HFFc6 (cell line): ENCODE data around the gene NEGR1. TPM values are rescaled to one million over a fixed set of nuclear protein-coding genes. Genes with fewer than 3 reads are reported as not detected.
A peak's percentile ranks its signal among the peaks of the same experiment; 100 is the strongest.

Experiments used
- DNase-seq: peaks from one replicate; pipeline ENCODE4 v3.0.0-alpha.2; 2018
- H3K27ac Mint-ChIP-seq: 2 replicates; pipeline ENCODE4 v1.8.0; 2020; ENCODE audit warnings: mild to moderate bottlenecking, mixed read lengths
- H3K27me3 Mint-ChIP-seq: 2 replicates; pipeline ENCODE4 v1.8.0; 2021; ENCODE audit warnings: mild to moderate bottlenecking, moderate library complexity, mixed read lengths; ENCODE audit not compliant: insufficient read depth
- H3K36me3 Mint-ChIP-seq: 2 replicates; pipeline ENCODE4 v1.8.0; 2021; ENCODE audit warnings: low read depth, mixed read lengths
- H3K4me1 Mint-ChIP-seq: 2 replicates; pipeline ENCODE4 v1.8.0; 2020; ENCODE audit warnings: low read depth, mixed read lengths
- H3K4me3 Mint-ChIP-seq: 2 replicates; pipeline ENCODE4 v1.8.0; 2020; ENCODE audit warnings: mild to moderate bottlenecking, moderate library complexity, mixed read lengths
- H3K9me3 Mint-ChIP-seq: 2 replicates; pipeline ENCODE4 v1.8.0; 2020; ENCODE audit warnings: mild to moderate bottlenecking, mixed read lengths
- total RNA-seq, 6 experiments: library from RNA; stranded (reverse); fragmentation: NEBNext Ultra II Directional; extraction: Animal tissue kit (Norgen Biotek cat#: 25700); gene quantifications; 2 replicates in 1 of 6; 3 replicates in 5 of 6; pipeline ENCODE4 v1.2.3, GENCODE V29; 2021
- TF ChIP-seq, protein P1 (sequence below): fragments of 200-600 bp; sonication (generic); IDR thresholded peaks from 2 replicates; pipeline ENCODE4 v1.5.0; 2021; ENCODE audit warnings: antibody characterized with exemption, mild to moderate bottlenecking

The NEGR1 gene
- total RNA-seq, 6 experiments from 2014 or later = 52.8 to 67.6 (median 64.6) TPM

DNA sequence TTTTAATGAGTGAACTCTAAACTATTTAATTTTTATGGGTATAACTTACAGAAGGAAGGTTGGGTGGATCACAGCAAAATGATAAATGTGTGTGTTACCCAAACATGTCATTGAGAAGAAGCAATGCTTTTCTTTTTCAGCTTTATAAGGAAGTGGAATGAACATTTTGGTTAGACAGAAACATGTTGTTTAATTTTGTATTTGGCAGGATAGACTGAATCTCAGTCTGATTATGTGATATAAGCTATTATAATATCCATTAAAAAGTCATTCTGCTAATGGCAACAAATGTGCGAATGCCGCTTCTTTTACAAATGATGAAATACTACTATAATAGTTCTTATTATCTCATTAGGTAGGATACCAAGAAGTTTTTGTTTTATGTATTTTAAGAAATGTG is 919.6 kb downstream of the NEGR1 start:
- Mint-ChIP-seq H3K4me1 (peaks cover 25% of the 10 kb centered on the region), H3K4me3 (no peak overlapping the region), H3K27ac (no peak overlapping the region), H3K36me3 (no peaks in the 10 kb centered on the region), H3K9me3 (no peaks in the 10 kb centered on the region), H3K27me3 (no peaks in the 10 kb centered on the region)
- TF ChIP-seq, protein P1, sequence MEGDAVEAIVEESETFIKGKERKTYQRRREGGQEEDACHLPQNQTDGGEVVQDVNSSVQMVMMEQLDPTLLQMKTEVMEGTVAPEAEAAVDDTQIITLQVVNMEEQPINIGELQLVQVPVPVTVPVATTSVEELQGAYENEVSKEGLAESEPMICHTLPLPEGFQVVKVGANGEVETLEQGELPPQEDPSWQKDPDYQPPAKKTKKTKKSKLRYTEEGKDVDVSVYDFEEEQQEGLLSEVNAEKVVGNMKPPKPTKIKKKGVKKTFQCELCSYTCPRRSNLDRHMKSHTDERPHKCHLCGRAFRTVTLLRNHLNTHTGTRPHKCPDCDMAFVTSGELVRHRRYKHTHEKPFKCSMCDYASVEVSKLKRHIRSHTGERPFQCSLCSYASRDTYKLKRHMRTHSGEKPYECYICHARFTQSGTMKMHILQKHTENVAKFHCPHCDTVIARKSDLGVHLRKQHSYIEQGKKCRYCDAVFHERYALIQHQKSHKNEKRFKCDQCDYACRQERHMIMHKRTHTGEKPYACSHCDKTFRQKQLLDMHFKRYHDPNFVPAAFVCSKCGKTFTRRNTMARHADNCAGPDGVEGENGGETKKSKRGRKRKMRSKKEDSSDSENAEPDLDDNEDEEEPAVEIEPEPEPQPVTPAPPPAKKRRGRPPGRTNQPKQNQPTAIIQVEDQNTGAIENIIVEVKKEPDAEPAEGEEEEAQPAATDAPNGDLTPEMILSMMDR = no peak
- no peak for DNase-seq

DNA sequence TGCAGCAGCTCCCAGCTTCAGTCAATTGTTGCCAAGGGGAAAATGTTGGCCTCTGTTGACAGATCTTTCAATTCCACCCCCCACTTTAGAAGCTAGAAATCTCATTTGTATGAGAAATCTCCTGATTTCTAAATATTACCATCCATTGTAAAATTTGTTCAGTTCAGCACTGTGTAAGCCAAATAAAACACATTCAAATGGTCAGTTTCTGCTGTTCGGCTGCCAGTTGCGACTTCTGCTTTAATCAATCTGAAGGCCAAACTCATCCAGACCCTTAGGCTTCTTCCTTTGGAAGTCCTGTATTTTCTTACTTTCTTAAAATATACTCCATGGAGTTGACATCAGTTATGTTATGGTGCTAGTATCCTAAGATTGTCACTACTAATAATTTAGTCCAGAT is 920.3 kb downstream of the NEGR1 start:
- H3K4me1 Mint-ChIP-seq = peaks cover 25% of the 10 kb centered on the region
- no peak overlapping the region for H3K27ac Mint-ChIP-seq
- H3K36me3 Mint-ChIP-seq = no peaks in the 10 kb centered on the region
- no peak overlapping the region for H3K4me3 Mint-ChIP-seq
- no peak for DNase-seq
- H3K9me3 Mint-ChIP-seq = no peaks in the 10 kb centered on the region
- TF ChIP-seq, protein P1 = no peak
- no peaks in the 10 kb centered on the region for H3K27me3 Mint-ChIP-seq

DNA sequence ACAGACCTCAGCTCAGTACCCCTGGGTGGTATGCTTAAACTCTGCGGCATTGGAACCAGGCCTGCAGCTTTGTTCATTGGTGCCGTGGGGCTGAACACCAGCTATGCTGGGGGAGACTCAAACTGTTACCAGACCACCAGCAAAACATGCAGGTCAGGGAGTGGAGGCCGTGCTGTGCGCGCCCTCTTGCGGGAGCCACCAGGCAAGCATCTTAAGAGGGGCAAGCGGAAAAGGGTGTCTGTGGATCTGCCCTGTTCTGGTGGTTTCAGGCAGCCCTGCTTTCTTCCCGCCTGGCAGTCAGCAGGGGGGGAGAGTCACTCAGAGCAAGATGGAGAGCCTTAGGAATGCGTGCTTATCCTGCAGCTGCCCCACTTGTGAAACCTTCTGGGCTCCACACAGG is 924.6 kb downstream of the NEGR1 start:
- TF ChIP-seq, protein P1 = no peak
- no peak overlapping the region for H3K4me3 Mint-ChIP-seq
- no peak for DNase-seq
- H3K4me1 Mint-ChIP-seq = peaks cover 4% of the 10 kb centered on the region
- peaks cover 8% of the 10 kb centered on the region; the same call in 1 of the 2 replicates for H3K36me3 Mint-ChIP-seq
- no peaks in the 10 kb centered on the region for H3K27me3 Mint-ChIP-seq
- no peak overlapping the region for H3K27ac Mint-ChIP-seq
- no peaks in the 10 kb centered on the region for H3K9me3 Mint-ChIP-seq

DNA sequence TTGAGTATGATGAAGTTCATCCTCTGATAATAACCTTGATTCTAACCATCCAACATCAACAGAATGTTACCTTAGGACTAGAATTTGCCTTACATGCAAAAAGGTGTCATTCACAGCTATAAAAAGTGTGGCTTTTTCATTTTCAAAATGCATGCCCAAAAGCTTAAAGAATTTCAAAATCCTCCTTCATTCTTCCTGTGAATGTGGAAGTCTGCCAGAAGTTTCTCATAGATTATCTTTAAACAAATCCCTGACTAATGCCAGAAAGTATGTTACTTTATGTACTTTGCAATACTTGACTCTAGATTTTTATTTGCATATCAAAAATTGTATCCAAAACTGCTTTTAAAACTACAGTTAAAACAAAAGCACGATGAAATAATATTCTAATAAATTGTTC is 930.9 kb downstream of the NEGR1 start:
- no peak overlapping the region for H3K27ac Mint-ChIP-seq

DNA sequence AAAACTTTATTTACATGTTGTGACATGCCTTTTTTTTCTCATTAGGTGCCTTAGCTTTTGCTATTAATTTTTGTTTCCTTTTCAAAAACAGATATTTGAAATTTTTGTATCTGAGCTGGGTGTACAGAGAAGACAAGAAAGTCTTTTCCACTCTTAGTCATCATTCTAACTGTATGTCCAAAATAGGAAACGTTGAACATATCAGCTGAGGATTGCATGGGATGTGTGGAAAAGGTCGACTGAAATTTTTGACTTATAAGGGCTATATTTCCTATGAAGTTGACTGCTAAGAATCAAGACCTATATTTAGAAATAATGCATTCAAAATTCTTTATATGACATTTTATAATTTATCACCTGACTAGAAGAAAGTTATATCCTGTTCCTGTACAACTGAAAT is 931.5 kb downstream of the NEGR1 start:
- TF ChIP-seq, protein P1 = no peak
- no peak for DNase-seq
- Mint-ChIP-seq H3K27ac (no peak overlapping the region), H3K9me3 (no peaks in the 10 kb centered on the region), H3K27me3 (no peaks in the 10 kb centered on the region), H3K4me1 (peaks cover 32% of the 10 kb centered on the region), H3K36me3 (peaks cover 8% of the 10 kb centered on the region; the same call in 1 of the 2 replicates), H3K4me3 (no peak overlapping the region)

More for the DNA sequence above, 930.9 kb downstream of the NEGR1 start:
- peak; percentile 66 for DNase-seq
- Mint-ChIP-seq H3K9me3 (no peaks in the 10 kb centered on the region), H3K36me3 (peaks cover 8% of the 10 kb centered on the region; the same call in 1 of the 2 replicates), H3K4me1 (peaks cover 32% of the 10 kb centered on the region), H3K27me3 (no peaks in the 10 kb centered on the region), H3K4me3 (no peak overlapping the region)
- TF ChIP-seq, protein P1 = no peak

DNA sequence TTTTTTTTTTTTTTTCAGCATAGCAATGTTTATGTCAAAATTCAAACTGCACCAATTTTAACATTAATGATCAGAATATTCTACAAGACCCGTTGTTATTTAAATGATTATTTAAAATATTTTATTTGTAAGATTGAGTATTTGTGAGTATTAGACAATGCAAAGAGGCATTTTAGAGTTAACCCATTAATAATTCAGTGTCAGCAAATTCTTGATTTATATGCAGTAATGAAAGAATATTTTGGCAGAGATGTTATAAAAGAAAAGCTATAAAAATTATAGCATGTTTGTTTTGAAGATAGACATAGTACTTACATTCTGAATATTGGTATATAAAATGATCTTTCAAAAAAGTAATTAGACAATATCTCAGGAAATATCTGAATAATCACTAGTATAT is 932.0 kb downstream of the NEGR1 start:
- TF ChIP-seq, protein P1 = no peak
- H3K27ac Mint-ChIP-seq = no peak overlapping the region
- no peak for DNase-seq
- H3K36me3 Mint-ChIP-seq = peaks cover 8% of the 10 kb centered on the region; the same call in 1 of the 2 replicates
- no peaks in the 10 kb centered on the region for H3K27me3 Mint-ChIP-seq
- H3K4me1 Mint-ChIP-seq = peaks cover 32% of the 10 kb centered on the region
- H3K4me3 Mint-ChIP-seq = no peak overlapping the region
- H3K9me3 Mint-ChIP-seq = no peaks in the 10 kb centered on the region
